ENCODE measurements around the gene DPT.

DPT gene

DNA sequence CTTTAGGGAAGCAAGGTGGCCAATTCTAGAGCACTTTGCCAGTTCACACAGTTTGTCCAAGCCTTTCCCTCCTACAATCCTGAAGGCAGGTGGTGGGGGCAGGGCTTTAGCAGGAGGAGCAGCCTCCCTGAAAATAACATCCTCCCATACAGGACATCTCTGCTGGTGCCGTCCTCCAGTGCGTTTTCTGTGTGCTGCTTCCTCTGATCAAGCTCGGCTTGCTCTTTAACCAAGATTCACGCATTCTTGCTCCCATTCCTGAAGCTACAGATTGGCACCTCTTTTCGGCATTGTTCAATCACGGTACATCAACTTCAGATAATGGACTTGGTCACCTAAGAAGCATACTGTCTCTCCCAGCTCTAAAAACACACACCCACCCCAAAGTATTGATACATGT, 7.5 kb upstream of the DPT start:
- peak in 1 of 58 donors; percentile 24 for DNase-seq

DNA sequence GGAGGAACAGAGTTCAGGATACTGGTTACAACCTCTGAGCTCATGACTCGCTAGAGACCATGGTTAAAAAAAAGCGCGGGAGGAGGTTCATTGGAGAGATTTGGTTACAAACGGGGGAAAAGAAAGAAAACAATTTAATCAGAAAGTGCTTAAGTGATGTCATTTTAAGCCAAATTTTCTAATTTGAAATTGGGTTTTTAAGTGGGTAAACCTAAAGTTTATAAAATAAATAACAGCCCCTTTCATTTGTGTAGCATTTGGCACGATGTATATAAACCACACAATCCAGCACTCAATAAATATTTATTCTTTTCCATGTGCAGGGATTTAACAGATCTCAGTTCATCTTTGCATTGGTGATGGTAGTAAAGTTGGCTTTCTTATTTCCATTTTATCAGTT, 7.0 kb upstream of the DPT start:
- DNase-seq = no peak

DNA sequence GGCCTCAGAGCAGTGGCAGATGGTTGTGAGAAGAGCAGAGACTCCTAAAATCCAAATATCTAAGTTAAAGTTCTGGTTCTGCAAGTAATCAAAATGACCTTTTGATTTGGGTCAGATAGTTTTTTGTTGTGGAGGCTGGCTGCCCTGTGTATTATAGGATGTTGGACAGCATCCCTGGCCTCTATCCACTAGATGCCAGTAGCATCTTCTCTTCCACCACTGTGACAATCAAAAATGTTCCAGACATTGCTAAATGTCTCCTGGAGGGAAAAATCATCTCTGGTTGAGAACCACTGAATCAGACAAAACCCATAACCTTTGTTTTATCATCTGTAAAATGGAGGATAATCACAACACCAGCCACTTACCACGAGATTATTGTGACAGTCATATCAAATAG, 5.9 kb upstream of the DPT start:
- DNase-seq = peak in 4 of 58 donors; percentile 3 to 15 (median 10)

DNA sequence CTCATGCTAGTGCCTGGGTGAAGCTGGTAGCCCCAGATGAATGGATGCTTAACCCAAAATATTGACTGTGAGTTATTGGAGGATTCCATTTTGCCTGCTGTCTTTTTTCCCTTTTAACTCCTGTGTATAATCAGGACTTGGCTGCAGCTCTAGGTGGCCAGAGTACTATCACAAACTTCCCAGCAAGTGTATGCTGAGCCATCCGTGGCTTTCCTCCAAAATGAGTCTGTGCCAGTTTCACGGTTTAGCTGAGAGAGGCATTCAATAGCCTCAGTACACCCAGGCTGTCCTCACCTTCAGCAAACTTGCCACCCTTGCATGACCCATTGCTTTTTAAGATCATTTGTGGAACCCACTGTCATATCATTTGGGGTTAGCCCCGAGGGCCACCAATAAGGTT, 5.3 kb upstream of the DPT start:
- no peak for DNase-seq

DNA sequence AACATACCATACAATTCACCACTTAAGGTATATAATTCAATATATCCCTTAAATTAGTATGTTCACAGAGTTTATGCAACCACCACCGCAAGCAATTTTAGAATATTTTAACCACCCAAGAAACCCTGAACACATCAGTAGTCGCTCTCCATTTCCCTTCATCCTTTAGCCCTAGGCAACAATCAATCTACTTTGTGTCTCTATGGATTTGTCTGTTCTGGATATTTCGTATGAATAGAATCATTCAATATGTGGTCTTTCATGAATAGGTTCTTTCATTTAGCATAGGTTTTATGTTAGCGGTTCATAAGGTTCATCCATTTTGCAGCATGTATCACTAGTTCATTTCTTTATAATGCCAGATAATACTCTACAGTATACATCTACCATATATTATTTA, 4.2 kb upstream of the DPT start:
- no peak for DNase-seq

DNA sequence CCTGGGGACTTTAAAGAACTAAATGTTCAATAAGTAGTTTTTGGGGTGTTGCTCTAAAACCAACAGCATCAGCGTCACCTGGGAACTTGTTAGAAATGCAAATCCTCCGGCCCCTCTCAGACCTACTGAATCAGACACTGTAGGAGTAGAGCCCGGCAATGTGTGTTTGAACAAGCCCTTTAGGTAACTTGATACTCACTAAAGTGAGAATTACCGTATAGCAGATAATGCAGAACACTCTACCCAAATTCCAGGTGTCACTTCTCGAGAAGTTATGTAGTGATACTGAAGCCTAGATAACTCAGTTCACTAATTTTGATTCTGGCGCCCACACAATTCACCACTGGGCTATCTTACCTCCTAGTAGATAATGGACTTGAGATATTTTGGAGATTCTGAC, 3.7 kb upstream of the DPT start:
- DNase-seq = no peak

DNA sequence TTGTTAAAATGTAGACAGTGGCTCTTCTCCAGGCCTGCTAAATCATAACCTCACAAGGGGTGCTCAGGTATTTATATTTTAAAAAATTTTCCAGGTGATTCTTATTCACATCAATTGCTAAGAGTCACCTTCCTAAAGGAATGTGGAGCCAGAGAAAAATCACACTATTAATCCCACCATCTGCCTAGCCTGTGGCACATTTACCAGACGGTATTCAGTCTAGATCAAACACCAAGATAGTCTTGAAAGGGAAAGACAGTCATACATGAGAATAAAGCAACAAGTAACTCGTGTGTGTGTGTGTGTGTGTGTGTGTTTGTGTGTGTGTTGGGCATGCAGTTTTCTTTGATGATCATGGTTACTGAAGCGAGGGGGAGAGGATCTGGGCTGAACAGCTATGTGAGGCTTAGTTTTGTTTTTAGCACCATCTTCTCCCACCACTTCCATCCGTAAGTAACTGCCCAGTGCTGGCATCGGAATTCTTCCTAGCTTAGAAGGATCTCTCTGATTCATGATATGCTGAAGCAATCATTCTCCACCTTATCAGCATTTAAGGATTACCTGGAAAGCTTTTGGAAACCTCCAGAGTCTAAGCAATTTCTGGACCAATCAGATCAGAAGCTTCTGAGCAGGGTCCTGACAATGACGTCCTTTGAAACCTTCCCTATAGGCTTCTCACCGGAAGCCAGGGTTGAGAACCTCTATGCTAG, 2.4 kb upstream of the DPT start:
- no peak for DNase-seq

DNA sequence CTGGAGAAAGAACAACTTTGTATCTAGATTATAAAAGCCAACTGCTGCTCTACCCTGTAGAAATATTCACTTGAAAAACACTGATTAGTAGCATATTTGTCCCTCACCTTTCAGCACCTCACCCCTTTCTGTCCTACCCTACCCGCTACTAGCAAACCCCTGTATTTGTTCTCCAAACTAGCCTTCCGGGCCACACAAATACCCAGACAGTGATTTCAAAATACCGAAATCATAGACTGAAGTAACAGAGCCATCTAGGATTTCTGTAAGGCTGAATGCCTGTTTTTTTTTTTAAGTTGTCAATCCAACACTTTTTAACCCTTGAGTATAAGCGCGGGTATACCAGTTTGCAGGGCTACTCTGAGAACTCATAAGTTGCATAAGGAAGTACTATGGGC, 398 bp upstream of the DPT start:
- no peak for DNase-seq

DNA sequence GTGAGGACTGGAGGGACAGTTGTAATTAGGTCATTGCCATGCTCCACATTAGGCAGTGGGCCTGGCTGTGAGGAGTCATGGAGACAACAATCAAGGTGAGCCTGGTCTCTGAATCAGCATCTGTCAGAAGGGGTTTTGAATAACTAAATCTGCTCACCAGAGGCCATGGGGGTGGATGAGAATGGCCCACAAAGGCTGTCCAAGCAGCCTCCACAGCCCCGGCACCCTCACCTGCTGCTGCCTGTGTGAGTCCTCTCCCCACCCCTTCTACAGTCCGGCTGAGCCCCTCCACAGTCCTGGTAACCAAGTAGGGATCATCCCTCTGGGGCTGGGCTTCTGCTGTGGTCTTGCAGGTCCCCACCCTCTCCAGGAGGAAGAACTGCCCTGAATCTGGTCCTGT, 2.3 kb downstream of the DPT start:
- DNase-seq = no peak

DNA sequence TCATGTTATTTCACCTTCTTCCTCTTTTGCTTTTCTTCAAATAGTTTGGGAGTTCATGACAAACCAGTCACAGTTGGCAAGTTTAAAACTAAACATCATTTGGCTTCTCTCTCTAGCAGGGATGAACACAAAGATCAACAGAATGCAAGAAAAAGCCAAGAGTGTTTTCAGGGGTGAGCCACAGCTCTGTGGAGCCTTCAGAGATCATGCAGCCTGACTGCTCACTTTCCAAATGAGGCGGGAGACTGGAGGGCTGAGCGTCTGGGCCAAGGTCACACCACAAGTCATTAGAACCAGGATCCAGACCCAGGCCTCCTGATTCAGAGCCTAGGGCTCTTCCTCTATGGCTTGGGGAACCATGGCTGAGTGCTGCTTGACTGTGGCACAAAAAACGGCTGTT, 2.7 kb downstream of the DPT start:
- no peak for DNase-seq

DNA sequence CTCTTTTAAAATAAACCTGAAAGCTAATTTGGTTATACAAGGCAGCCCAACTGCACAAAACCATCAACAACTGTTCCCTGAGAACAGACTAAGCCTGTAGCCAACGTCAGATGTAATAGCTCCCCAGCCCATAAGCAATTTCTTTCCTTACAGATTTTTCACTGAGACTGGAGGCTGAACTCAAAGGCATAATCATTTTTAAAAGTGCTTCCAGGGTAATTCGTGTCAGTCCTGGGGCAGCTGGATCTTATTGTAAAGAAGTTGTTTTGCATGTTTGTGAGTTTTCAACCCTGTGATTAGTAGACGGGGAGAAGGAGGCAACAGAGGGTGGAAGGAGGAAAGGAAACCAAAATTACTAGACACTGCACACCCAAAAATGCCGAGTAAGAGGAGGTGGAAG, 3.2 kb downstream of the DPT start:
- no peak for DNase-seq

DNA sequence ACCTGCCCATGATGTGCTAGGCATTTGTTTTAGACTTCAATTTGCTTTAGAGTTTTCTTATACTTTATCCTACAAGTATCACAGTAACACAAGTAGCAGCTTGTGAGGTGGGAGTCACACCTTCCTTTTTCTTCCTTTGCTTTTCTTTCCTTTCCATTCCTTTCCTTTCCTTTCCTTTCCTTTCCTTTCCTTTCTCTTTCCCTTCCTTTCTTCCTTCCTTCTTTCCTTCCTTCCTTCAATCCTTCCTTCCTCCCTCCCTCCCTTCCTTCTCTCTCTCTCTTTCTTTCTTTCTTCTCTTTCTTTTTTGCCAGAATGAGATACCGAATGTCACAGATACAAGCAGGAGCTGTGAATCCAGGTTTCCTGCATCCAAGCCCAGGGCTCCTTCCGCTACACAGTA, 3.9 kb downstream of the DPT start:
- DNase-seq = no peak

DNA sequence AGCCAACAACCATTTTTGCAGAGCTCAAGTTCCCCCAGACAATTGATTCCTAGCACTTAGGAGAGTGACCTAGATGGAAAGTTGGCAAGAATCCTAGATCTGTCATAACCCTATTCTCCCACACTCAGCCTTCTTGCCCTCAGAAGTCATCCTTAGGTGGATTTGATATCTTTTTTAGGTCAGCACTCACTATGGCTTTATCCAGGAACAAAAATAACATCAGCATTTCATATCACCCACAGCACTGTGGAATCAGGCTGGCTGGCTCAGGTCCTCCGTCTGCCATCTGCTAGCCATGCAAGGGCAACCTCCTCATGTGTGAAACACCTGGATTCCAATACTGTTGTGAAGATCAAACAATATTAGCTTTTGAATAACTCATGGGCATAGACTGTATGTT, 6.0 kb downstream of the DPT start:
- no peak for DNase-seq

DNA sequence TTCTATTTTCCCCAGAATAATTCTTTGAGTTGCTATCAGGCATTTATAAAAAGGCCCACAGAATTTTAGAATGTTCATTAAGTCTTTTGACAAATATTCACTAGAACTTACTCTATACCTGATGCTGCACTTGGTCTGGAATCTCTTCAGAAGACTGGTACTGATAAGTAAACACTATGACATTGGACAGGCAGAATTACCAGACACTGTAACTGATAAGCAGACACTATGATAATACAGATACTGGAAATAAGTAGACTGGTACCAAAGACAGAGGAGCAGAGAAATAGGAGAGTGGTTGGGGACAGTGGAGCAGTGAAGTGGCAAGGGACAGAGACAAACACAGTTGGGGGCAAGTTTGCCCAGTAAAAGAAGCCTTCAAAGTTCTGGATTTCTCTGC, 8.2 kb downstream of the DPT start:
- DNase-seq = no peak

DNA sequence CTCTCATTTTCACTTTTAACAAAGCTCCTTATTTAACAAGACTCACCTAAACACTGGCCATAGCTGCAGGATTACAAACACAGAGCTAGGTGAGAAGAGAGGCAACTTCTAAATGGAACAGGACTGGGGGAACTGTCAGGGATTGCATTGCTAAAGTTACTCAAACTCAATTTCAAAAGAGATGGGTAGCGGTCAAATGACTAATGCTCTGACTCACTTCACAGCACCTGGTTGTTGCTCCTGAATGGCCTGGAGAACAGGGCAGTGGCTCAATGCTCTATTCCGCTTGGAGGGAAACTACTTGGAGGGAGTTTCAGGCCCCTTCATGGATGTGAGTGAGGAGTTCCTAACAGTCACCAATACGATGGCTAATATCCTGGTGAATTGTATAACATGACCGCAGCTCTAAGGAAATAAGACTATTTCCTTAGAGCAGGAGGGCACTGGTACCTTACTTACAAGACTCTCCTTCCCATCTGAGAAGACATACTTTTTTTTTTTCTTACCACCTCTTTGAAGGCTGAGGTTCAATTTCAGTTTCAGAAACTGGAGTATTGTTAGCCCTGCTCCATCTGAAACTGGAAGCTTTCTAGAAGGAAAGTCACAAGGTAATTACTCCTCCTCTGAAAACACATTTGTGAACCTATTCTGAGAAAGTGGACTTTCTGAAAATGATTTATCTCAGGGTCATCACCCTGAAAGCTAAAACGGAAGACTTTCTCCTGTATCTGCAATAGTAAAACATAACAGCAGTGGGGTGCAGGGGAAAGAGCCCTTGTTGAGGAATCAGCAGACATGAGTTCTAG, 9.5 kb downstream of the DPT start:
- DNase-seq = no peak

DNA sequence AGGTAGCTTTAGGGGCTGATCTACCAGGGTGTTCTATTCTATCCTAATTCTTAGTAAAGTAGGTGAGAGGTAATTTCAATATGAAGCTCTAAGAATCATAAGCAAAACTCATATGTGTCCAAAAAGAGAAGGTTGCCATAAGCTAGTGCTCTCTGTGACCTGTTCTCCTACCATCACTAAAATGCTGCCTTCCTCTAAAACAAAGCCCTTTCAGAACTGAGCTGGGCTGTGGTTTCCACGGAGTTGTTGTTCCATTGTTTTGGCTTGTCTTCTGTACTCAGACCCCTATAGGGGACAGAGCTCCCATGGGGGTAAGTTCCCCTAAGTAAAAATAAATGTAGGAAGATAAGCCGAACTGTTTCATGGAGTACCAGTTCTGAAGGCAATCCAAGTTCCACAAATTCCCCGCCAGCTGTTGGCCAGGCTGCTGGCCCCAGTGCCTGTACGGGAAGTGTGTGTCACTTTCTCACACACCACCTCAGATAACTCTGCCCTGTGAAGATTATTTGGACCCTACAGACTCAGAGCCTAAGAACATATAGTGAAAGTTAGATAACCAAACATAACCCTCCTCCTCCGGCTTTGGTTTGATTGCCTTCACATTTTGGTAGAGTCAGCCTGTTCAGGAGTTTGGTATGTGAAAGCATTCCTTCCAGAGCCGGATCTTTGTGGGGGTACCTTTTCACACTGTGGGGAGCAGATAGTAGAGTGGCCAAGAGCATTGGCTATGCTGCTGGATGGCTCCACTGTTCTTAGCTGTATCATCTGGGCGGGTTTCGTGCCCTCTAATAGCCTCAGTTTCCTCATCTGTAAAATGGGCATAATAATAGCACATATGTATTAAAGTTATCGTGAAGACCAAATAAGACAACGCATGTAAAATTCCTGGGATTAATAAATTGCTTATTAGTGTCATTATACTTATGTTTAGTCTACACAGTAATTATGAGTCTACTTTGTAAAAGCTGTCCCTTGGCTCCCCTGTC, 10.8 kb downstream of the DPT start:
- no peak for DNase-seq

DNA sequence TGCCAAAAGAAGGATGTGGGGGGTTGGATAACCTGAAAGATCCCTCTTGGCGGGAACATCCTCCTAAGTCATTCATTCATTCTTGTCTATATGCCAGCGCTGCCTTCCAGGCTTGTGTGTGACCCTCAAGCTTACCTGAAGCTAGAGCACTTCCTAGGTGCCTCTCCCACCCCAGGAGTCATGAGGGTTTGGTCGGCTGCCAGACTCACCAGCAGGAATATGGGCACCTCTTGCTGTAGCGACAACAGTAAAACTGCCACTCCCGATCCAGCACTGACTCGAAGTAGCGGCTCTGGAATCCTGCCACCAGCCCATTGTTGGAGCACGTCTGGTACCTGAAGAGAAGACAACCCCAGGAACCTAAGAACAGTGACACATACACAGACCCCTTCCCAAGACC, 15.0 kb downstream of the DPT start:
- DNase-seq = no peak

DNA sequence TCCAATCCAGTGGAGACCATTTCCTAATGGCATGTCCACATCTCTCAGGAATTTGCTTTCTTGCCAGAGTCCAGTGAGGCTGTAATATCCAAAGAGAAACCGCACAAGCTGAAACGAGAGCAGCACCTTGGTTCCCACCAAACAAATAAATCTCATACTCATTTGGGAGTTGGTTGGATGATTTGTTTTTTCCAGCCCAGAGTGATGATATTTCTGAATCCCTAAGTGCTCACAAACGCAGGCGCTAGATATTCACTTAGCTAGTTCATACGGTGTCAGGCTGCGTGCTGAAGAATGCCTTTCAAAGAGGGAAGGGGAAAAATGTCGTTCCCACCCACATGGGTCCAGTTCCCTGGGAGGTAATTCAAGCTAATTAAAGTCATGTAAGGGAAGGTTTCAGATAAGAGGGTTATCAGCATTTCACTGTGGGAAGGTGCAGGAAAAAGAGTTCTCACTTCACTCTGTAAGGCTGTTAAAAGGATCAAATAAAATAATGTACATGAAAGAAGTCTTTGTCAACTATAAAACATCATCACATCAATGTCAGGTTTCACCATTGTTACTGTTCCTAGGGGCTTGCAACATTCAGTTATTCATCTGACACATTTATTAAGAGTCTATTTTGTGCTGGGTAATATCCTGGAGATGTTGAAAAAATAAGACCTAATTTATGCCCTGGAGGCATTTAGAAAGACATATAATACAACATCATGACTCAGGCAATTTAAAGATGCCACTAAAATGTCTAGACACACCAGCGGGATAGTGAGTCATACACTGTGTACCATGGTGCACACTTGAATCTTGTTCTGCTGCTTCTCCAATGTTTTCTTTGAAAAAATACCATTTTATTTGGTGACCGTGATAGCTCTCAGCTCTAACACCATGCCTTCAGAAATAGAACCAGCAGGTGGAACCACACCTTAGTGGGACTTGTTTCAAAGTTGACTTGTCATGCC, 19.3 kb downstream of the DPT start:
- no peak for DNase-seq

DNA sequence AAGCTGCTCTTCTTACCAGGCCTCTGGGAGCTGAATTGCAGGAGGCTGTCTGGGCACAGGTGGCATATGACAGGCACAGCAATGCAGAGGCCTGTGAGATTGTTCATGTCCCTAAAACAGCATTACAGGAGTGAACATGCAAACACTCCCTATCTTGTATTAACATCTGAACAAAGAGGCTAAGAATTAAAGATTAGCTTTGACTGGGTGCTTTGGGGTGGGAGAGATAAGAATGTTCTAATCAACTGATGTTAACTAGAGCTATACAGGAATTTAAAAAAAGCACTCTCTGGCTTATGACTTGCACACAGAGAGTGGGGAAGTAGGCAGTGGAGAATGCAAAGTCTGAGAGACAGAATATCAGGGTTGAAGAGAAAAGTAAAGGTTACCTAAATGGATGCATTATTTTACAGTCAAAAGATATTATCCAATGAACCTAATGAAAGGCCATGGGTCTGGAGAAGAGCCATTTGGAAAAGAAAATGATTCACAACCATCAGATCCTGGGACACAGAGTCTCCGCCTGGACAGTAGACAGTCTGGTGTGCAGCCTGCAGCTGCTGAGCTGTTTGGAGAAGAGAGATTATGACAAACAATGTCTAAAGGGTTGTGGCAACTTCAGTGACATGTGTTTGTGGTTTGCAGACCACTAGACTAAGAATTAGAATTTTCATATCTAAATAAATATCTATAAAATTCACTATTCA, 20.2 kb downstream of the DPT start:
- DNase-seq = no peak

DNA sequence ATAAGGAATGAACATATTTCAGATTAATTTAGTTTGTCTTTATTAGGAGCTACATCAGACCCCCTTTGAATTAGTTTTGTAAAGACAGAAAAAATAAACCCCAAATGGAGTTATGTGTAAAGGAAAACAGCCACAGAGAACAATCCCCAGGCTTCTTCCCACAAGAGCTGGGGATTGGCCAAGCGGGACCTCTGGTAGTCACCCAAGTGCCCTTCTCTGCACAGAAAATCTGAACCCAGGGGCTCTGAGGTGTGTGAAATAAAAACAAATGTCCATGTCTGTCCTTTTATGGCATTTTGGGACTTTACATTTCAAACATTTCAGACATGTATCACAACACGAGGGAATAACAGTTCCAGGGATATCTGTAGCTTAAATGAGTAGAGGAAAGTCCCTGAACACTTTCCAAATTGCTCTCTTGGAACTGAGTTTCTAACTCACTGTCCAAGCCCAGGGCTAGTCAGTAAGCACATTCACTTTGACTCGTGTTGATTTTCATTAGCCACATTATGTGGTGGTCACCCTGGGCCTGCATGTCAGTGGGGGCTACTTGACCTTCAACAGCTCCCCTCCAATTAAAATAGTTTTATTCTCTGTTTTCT, 22.5 kb downstream of the DPT start:
- no peak for DNase-seq
